Osteocyte (in vitro differentiated cells): ENCODE measurements around the gene PI4KB. TPM values are rescaled to one million over a fixed set of nuclear protein-coding genes. Genes with fewer than 3 reads are reported as not detected.
"Not testable (repeated sequence)": the region's sequence is repeated elsewhere in the genome, so short reads cannot be mapped to it uniquely, and the experiment has no call there.

Experiments used
- DNase-seq: peaks from one replicate; pipeline ENCODE4 v3.0.0; 2021; ENCODE audit warnings: mixed read lengths; ENCODE audit not compliant: unreplicated experiment; ENCODE audit errors: extremely low spot score
- H3K27ac Mint-ChIP-seq: one replicate; pipeline ENCODE4 v1.8.0; 2021; ENCODE audit warnings: mild to moderate bottlenecking, mixed read lengths; ENCODE audit not compliant: unreplicated experiment
- H3K27me3 Mint-ChIP-seq: one replicate; pipeline ENCODE4 v1.8.0; 2021; ENCODE audit warnings: mixed read lengths; ENCODE audit not compliant: unreplicated experiment
- H3K36me3 Mint-ChIP-seq: one replicate; pipeline ENCODE4 v1.8.0; 2021; ENCODE audit warnings: mixed read lengths; ENCODE audit not compliant: unreplicated experiment
- H3K4me1 Mint-ChIP-seq: one replicate; pipeline ENCODE4 v1.8.0; 2021; ENCODE audit warnings: mixed read lengths; ENCODE audit not compliant: unreplicated experiment
- H3K4me3 Mint-ChIP-seq: one replicate; pipeline ENCODE4 v1.8.0; 2021; ENCODE audit warnings: mild to moderate bottlenecking, moderate library complexity, mixed read lengths; ENCODE audit not compliant: unreplicated experiment
- H3K9me3 Mint-ChIP-seq: one replicate; pipeline ENCODE4 v1.8.0; 2021; ENCODE audit warnings: mixed read lengths; ENCODE audit not compliant: unreplicated experiment
- CTCF ChIP-seq: fragments of 200-600 bp; sonication (generic); IDR thresholded peaks from 2 replicates; pipeline ENCODE4 v1.5.0; 2021; ENCODE audit warnings: antibody characterized with exemption, mild to moderate bottlenecking, moderate library complexity
- total RNA-seq: library from RNA; stranded (reverse); gene quantifications from 2 replicates; pipeline ENCODE4 v1.2.1, GENCODE V29; 2021

PI4KB gene
- total RNA-seq, 1 donor from 2014 or later, result 74.1 TPM

- DNase-seq, result no peak
- Mint-ChIP-seq H3K27ac (peak overlapping the region; percentile 70), H3K27me3 (no peaks in the 10 kb centered on the region), H3K9me3 (no peaks in the 10 kb centered on the region), H3K4me3 (peak overlapping the region; percentile 99), H3K4me1 (peaks cover 22% of the 10 kb centered on the region), H3K36me3 (peaks cover 7% of the 10 kb centered on the region)
- TF ChIP-seq CTCF, result no peak
These were observed 44.1 kb downstream of the PI4KB start for GRCh38 chr1:151282883-151283725.

- Mint-ChIP-seq H3K4me1 (peaks cover 22% of the 10 kb centered on the region), H3K36me3 (peaks cover 7% of the 10 kb centered on the region), H3K27me3 (no peaks in the 10 kb centered on the region), H3K4me3 (peak within 1 kb of the TSS; percentile 99), H3K27ac (peak within 1 kb of the TSS; percentile 100), H3K9me3 (no peaks in the 10 kb centered on the region)
- TF ChIP-seq CTCF, result no peak
- DNase-seq, result peak; percentile 100
These were observed 45.0 kb downstream of the PI4KB start, which contains the start of gene ZNF687 for GRCh38 chr1:151281969-151282882. Gene ZNF687 (plus strand): TSS chr1:151282299. CDS start chr1:151286292, 3,993 bp downstream.

GRCh38 chr1:151281225-151281968 is 45.8 kb downstream of the PI4KB start:
- peaks cover 22% of the 10 kb centered on the region for H3K4me1 Mint-ChIP-seq
- peaks cover 4% of the 10 kb centered on the region for H3K36me3 Mint-ChIP-seq
- H3K27ac Mint-ChIP-seq, result peak overlapping the region; percentile 100
- TF ChIP-seq CTCF, result peak; percentile 48
- H3K9me3 Mint-ChIP-seq, result no peaks in the 10 kb centered on the region
- H3K4me3 Mint-ChIP-seq, result peak overlapping the region; percentile 99
- DNase-seq, result peak; percentile 98
- H3K27me3 Mint-ChIP-seq, result peaks cover 5% of the 10 kb centered on the region

GRCh38 chr1:151277249-151277648 is 50.0 kb downstream of the PI4KB start:
- Mint-ChIP-seq H3K27me3 (peaks cover 5% of the 10 kb centered on the region), H3K36me3 (peaks cover 5% of the 10 kb centered on the region), H3K9me3 (no peaks in the 10 kb centered on the region), H3K4me3 (no peak overlapping the region), H3K27ac (no peak overlapping the region), H3K4me1 (peaks cover 5% of the 10 kb centered on the region)
- no peak for DNase-seq
- TF ChIP-seq CTCF, result no peak

- H3K27ac Mint-ChIP-seq, H3K4me1 Mint-ChIP-seq, H3K27me3 Mint-ChIP-seq, DNase-seq, H3K9me3 Mint-ChIP-seq, H3K4me3 Mint-ChIP-seq: not testable (repeated sequence)
- peaks cover 12% of the 10 kb centered on the region for H3K36me3 Mint-ChIP-seq
These were observed 51.9 kb downstream of the PI4KB start for GRCh38 chr1:151275341-151275740.
